Measurements from ENCODE around the gene ZBTB1. TPM values are rescaled to one million over a fixed set of nuclear protein-coding genes. Genes with fewer than 3 reads are reported as not detected.

ZBTB1 gene
- total and polyA plus RNA-seq, 12 donors: 15.1 to 38.1 (median 28.2) TPM

DNA sequence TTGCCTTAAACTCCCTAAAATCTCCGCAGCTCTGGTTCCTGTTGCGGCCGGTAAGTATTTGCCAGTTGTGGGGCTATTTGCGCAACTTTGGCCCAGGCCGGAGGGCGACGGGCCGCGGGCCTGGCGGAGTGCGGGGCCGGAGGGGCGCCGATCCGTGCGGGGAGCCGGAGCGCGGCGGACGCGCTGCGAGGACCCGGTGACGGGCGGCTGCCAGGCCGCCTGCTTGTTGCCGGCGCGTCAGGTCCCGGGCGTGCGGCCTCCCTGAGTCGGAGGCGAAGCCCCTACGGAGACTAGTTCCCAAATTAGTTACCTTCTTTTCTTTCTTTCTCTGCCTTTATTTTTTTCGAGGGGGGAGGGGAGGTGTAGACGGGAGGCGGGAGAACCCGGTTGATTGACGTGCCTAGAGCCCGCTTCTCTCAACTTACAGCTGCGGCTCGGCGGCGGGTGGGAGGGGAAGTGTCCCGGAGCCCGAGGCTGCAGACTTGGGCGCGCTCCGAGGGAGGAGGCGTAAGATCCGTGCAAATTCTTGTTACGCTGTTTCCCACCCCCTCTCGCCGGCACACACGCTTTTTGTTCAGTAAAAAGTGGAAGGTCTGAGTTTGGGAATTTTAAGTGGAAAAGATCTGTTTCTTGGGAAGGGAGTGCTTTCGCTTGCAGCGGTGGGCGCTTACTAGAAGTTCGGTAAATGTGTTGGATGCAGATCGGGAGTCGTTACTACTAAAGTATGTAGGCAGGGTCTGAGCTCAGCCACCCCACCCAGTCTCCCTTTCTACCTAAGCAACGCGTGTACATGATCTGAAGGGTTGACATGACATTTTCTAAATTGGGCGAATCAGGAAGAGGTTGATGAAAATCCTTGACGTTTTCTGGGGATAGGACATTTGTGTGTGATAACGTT, 576 bp downstream of the ZBTB1 start:
- peak; percentile 87 to 94 (median 91) for DNase-seq
- WGBS, 4 donors: 0 to 1% (median 0%) methylated on average over 31 to 68 of the region's 68 CpGs
- intact Hi-C loops (cut with DNase I): no loop called here
- Histone ChIP-seq H3K4me1 (replicated peaks in 1 of 2) (peaks cover 26 to 68% of the 10 kb centered on the region in 2 donors), H3K9me3 (replicated peaks in 1 of 3) (no peaks in the 10 kb centered on the region), H3K27me3 (no peaks in the 10 kb centered on the region), H3K27ac (peak overlapping the region; percentile 93 to 100 (median 99)), H3K4me3 (peak overlapping the region; percentile 66 to 89 (median 74)), H3K36me3 (replicated peaks in 1 of 2) (no peaks in the 10 kb centered on the region)
- TF ChIP-seq CTCF (IDR thresholded peaks at IDR 0.05): no peak

DNA sequence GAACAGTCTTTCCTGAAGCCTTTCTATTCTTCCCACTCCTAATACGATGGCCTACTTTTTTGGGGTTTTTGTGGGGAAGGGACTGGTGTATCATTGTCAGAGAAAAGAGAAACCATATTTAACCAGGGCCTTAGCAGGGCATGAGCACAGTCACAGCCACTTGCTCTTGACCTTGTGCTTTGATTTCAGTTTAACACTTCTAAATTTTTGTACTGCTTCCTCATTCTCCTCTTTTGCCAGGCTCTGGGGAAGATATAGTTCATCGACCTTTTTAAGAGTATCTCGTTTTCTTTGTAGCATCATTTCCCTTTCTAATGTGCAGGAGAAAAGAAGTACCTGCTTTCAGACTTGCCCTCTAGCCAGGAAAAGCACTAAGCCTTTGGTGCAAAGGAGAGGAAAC, 2.2 kb downstream of the ZBTB1 start:
- Histone ChIP-seq H3K27ac (peak overlapping the region in 4 of 5 donors; percentile 33 to 99 (median 65)), H3K4me3 (peak overlapping the region in 1 of 4 donors; percentile 89)
- 19 to 25% (median 25%) methylated on average over 3 of the region's 3 CpGs for WGBS, 4 donors

GRCh38 chr14:64507376-64508156, 3.0 kb downstream of the ZBTB1 start:
- no peaks in the 10 kb centered on the region for H3K36me3 ChIP-seq (replicated peaks in 1 of 2)
- H3K27me3 ChIP-seq: no peaks in the 10 kb centered on the region
- peak overlapping the region in 1 of 4 donors; percentile 20 for H3K4me3 ChIP-seq
- DNase-seq: peak in 3 of 7 donors; percentile 20 to 43 (median 38)
- WGBS, 4 donors: 65 to 73% (median 69%) methylated on average over 4 of the region's 4 CpGs
- TF ChIP-seq POLR2A (IDR thresholded peaks at IDR 0.05): no peak
- no peak for TF ChIP-seq CTCF (IDR thresholded peaks at IDR 0.05)
- intact Hi-C loops (cut with DNase I): no loop called here
- peak overlapping the region in 1 of 5 donors; percentile 99 for H3K27ac ChIP-seq
- H3K4me1 ChIP-seq (replicated peaks in 1 of 2): peaks cover 20 to 67% of the 10 kb centered on the region in 2 donors
- H3K9me3 ChIP-seq (replicated peaks in 1 of 3): no peaks in the 10 kb centered on the region

More for the DNA sequence above, 2.2 kb downstream of the ZBTB1 start:
- no peaks in the 10 kb centered on the region for H3K36me3 ChIP-seq (replicated peaks in 1 of 2)
- intact Hi-C loops (cut with DNase I): no loop called here
- peaks cover 24 to 67% of the 10 kb centered on the region in 2 donors for H3K4me1 ChIP-seq (replicated peaks in 1 of 2)
- TF ChIP-seq CTCF (IDR thresholded peaks at IDR 0.05): no peak
- TF ChIP-seq POLR2A (IDR thresholded peaks at IDR 0.05): no peak
- H3K27me3 ChIP-seq: no peaks in the 10 kb centered on the region
- DNase-seq: peak in 1 of 7 donors; percentile 21
- no peaks in the 10 kb centered on the region for H3K9me3 ChIP-seq (replicated peaks in 1 of 3)

GRCh38 chr14:64508215-64508776, 3.7 kb downstream of the ZBTB1 start:
- DNase-seq: no peak
- Histone ChIP-seq H3K4me3 (no peak overlapping the region), H3K36me3 (replicated peaks in 1 of 2) (no peaks in the 10 kb centered on the region), H3K9me3 (replicated peaks in 1 of 3) (no peaks in the 10 kb centered on the region), H3K27ac (peak overlapping the region in 1 of 5 donors; percentile 99), H3K4me1 (replicated peaks in 1 of 2) (peaks cover 17 to 69% of the 10 kb centered on the region in 2 donors), H3K27me3 (no peaks in the 10 kb centered on the region)
- WGBS, 4 donors: 46 to 59% (median 51%) methylated on average over 1 of the region's 1 CpG
- no peak for TF ChIP-seq CTCF (IDR thresholded peaks at IDR 0.05)
- intact Hi-C loops (cut with DNase I): no loop called here

Measured in adrenal gland (tissue), 12 donors.